Ascending aorta (tissue), 2 donors: ENCODE results near the gene HABP4. TPM values are rescaled to one million over a fixed set of nuclear protein-coding genes. Genes with fewer than 3 reads are reported as not detected.

Experiments
- DNase-seq, 2 donors: peaks; one replicate each; pipeline ENCODE4 v3.0.0-alpha.2; 2019; ENCODE audit warnings: low spot score in 2 of 2
- H3K27ac ChIP-seq, 2 donors: fragments of 200-600 bp; sonication (generic); one replicate each; pipeline ENCODE4 v1.5.1; 2016 to 2017; ENCODE audit warnings: mild to moderate bottlenecking in 1 of 2
- H3K27me3 ChIP-seq: fragments of 200-600 bp; sonication (generic); one replicate; pipeline ENCODE4 v1.5.1; 2017
- H3K36me3 ChIP-seq, 2 donors: fragments of 200-600 bp; sonication (generic); one replicate each; pipeline ENCODE4 v1.5.1; 2016
- H3K4me1 ChIP-seq, 2 donors: fragments of 200-600 bp; sonication (generic); one replicate each; pipeline ENCODE4 v1.5.1; 2016 to 2017; ENCODE audit warnings: mild to moderate bottlenecking in 1 of 2
- H3K4me3 ChIP-seq, 2 donors: fragments of 200-600 bp; sonication (generic); one replicate each; pipeline ENCODE4 v1.5.1; 2016 to 2017; ENCODE audit warnings: mild to moderate bottlenecking in 1 of 2
- H3K9me3 ChIP-seq, 2 donors: fragments of 200-600 bp; sonication (generic); one replicate each; pipeline ENCODE4 v1.5.1; 2016
- CTCF ChIP-seq, 3 experiments: fragments of 200-600 bp in 2 of 3; fragments of 450-650 bp in 1 of 3; sonication (generic) in 2 of 3; IDR thresholded peaks; one replicate each; pipeline ENCODE4 v1.5.1; 2016 to 2019; ENCODE audit warnings: antibody characterized with exemption in 3 of 3, mild to moderate bottlenecking in 1 of 3, moderate library complexity in 1 of 3
- intact Hi-C: fragments of 100-400 bp; cut with DNase I; formaldehyde crosslinking; loops from one replicate; pipeline ENCODE4 v1.15.1; 2023
- total RNA-seq: library from RNA; depleted of rRNA; stranded (reverse); fragments of >200 nt; gene quantifications from one replicate; pipeline ENCODE4 v1.1.0, GENCODE V29; 2016

The HABP4 gene
- total RNA-seq, 1 donor from 2014 or later = 26.9 TPM

- Histone ChIP-seq H3K9me3 (no peaks in the 10 kb centered on the region), H3K27me3 (no peaks in the 10 kb centered on the region), H3K27ac (no peak overlapping the region), H3K4me1 (peaks cover 0 to 6% of the 10 kb centered on the region in 2 donors), H3K4me3 (no peak overlapping the region), H3K36me3 (peaks cover 6 to 30% of the 10 kb centered on the region in 2 donors)
- DNase-seq = no peak
- intact Hi-C loops = no loop called here
- TF ChIP-seq CTCF (IDR thresholded peaks at IDR 0.05) = no peak
Measured at GRCh38 chr9:96461336-96461735, 11.4 kb downstream of the HABP4 start.

GRCh38 chr9:96462541-96462940, 12.6 kb downstream of the HABP4 start:
- Histone ChIP-seq H3K27me3 (no peaks in the 10 kb centered on the region), H3K36me3 (peaks cover 16 to 39% of the 10 kb centered on the region in 2 donors), H3K27ac (no peak overlapping the region), H3K9me3 (no peaks in the 10 kb centered on the region), H3K4me1 (peaks cover 0 to 6% of the 10 kb centered on the region in 2 donors), H3K4me3 (no peak overlapping the region)
- intact Hi-C loops = no loop called here
- no peak for DNase-seq
- TF ChIP-seq CTCF (IDR thresholded peaks at IDR 0.05) = no peak

GRCh38 chr9:96464426-96464825, 14.5 kb downstream of the HABP4 start:
- no peak overlapping the region for H3K4me3 ChIP-seq

GRCh38 chr9:96467784-96468183, 17.8 kb downstream of the HABP4 start:
- Histone ChIP-seq H3K36me3 (peaks cover 58 to 70% of the 10 kb centered on the region in 2 donors), H3K4me3 (no peak overlapping the region), H3K27ac (no peak overlapping the region), H3K4me1 (peaks cover 0 to 6% of the 10 kb centered on the region in 2 donors), H3K9me3 (no peaks in the 10 kb centered on the region), H3K27me3 (no peaks in the 10 kb centered on the region)
- intact Hi-C loops = no loop called here
- DNase-seq = no peak
- no peak for TF ChIP-seq CTCF (IDR thresholded peaks at IDR 0.05)

More at GRCh38 chr9:96464426-96464825, 14.5 kb downstream of the HABP4 start:
- peak overlapping the region; percentile 51 to 66 for H3K27ac ChIP-seq
- H3K4me1 ChIP-seq = peaks cover 0 to 6% of the 10 kb centered on the region in 2 donors
- intact Hi-C loops = no loop called here
- peaks cover 31 to 53% of the 10 kb centered on the region in 2 donors for H3K36me3 ChIP-seq
- no peak for TF ChIP-seq CTCF (IDR thresholded peaks at IDR 0.05)
- no peaks in the 10 kb centered on the region for H3K27me3 ChIP-seq
- no peaks in the 10 kb centered on the region for H3K9me3 ChIP-seq
- no peak for DNase-seq

- H3K36me3 ChIP-seq = peaks cover 33 to 51% of the 10 kb centered on the region in 2 donors
- H3K27ac ChIP-seq = no peak overlapping the region
- no peak for TF ChIP-seq CTCF (IDR thresholded peaks at IDR 0.05)
- no peaks in the 10 kb centered on the region for H3K27me3 ChIP-seq
- intact Hi-C loops = no loop called here
- no peaks in the 10 kb centered on the region for H3K4me1 ChIP-seq
- no peaks in the 10 kb centered on the region for H3K9me3 ChIP-seq
- H3K4me3 ChIP-seq = no peak overlapping the region
- DNase-seq = no peak
Measured at GRCh38 chr9:96476013-96476412, 26.0 kb downstream of the HABP4 start.

GRCh38 chr9:96476591-96476990, 26.6 kb downstream of the HABP4 start:
- intact Hi-C loops = no loop called here
- no peaks in the 10 kb centered on the region for H3K4me1 ChIP-seq
- no peak overlapping the region for H3K4me3 ChIP-seq

More at GRCh38 chr9:96476591-96476990, 26.6 kb downstream of the HABP4 start:
- H3K27ac ChIP-seq = no peak overlapping the region
- DNase-seq = no peak
- H3K9me3 ChIP-seq = no peaks in the 10 kb centered on the region
- peaks cover 28 to 45% of the 10 kb centered on the region in 2 donors for H3K36me3 ChIP-seq
- H3K27me3 ChIP-seq = no peaks in the 10 kb centered on the region
- TF ChIP-seq CTCF (IDR thresholded peaks at IDR 0.05) = no peak
